Measurements from ENCODE around the gene PRDM15. TPM values are rescaled to one million over a fixed set of nuclear protein-coding genes. Genes with fewer than 3 reads are reported as not detected.

PRDM15 gene
- total RNA-seq, 4 donors from 2014 or later, result 4.7 to 12.3 (median 7.3) TPM

DNA sequence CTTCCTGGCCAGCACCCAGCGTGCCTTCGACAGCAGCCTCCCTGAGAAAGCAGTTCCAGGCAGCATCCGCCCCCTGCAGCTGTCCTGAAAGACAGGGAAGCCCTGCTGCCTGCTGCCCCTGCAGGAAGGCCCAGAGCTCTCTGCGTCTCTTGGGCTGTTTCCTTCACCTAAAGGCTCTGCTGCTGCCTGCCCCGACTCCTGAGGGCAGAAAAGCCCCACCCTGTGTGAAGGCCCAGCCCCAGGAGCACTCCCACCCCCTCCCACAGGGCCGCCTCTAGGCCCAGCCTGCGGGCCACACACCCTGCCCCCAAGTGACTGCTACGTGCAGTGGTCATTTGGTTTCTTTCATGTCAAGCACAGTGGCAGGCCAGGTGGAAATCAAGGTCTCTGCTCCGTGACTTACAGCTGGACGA is 124.7 kb downstream of the PRDM15 start:
- peaks cover 0 to 8% of the 10 kb centered on the region in 2 donors for H3K36me3 ChIP-seq
- H3K4me3 ChIP-seq (replicated peaks in 1 of 3), result no peak overlapping the region
- H3K27me3 ChIP-seq, result no peaks in the 10 kb centered on the region
- peaks cover 40 to 43% of the 10 kb centered on the region in 2 donors for H3K4me1 ChIP-seq
- WGBS, 2 donors, result 63 to 85% methylated on average over 4 to 8 of the region's 10 CpGs
- H3K9me3 ChIP-seq, result no peaks in the 10 kb centered on the region
- TF ChIP-seq, protein P1, sequence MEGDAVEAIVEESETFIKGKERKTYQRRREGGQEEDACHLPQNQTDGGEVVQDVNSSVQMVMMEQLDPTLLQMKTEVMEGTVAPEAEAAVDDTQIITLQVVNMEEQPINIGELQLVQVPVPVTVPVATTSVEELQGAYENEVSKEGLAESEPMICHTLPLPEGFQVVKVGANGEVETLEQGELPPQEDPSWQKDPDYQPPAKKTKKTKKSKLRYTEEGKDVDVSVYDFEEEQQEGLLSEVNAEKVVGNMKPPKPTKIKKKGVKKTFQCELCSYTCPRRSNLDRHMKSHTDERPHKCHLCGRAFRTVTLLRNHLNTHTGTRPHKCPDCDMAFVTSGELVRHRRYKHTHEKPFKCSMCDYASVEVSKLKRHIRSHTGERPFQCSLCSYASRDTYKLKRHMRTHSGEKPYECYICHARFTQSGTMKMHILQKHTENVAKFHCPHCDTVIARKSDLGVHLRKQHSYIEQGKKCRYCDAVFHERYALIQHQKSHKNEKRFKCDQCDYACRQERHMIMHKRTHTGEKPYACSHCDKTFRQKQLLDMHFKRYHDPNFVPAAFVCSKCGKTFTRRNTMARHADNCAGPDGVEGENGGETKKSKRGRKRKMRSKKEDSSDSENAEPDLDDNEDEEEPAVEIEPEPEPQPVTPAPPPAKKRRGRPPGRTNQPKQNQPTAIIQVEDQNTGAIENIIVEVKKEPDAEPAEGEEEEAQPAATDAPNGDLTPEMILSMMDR (IDR thresholded peaks at IDR 0.05), result no peak
- TF ChIP-seq POLR2A (IDR thresholded peaks at IDR 0.05), result no peak
- no peak overlapping the region for H3K27ac ChIP-seq
- no peak for DNase-seq
- intact Hi-C loops (cut with DNase I), result no loop called here

DNA sequence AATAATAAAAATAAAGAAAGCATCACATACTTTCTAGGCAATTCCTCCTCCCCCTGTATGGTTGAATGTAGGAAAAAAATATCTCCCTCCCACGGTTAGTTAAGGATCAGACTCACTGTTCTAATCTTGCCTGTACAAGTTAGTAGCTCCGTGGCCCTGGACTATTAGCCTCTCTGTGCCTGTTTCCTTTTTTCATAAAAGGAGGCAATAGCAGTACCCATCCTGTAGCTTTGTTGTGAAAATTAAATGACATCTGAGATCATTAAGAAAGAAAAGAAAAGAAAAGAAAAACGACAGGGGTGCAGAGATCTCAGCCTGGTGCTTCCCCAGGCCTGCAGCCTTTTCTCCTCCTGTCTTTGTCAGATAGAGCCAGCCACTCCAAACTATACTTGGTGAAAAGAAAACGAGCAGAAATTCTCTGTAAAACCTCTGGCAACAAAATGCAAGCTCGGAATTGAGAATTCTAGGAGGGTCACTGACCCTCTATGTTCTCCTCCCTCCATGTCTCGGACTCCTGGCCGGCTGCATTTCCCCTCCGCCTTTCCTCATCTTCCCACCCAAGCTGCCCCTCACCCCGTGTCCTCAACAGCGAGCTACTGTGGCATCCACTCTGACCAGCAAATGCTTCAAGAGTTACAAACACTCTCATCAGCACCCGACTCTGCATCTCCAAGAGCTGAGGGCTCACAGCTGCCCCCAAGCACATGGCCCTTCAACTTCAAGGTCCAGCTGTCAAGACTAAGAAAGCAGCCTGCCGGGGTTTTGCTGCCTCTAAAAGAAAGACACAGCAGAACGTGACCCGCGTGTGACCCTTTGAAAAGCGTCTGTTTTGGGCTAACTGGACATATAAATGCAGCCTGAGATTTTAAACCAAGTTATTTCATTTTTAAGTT is 125.9 kb downstream of the PRDM15 start:
- no peak overlapping the region for H3K4me3 ChIP-seq (replicated peaks in 1 of 3)
- peak overlapping the region; percentile 13 to 96 (median 29) for H3K27ac ChIP-seq
- no peak for DNase-seq
- no peaks in the 10 kb centered on the region for H3K9me3 ChIP-seq
- WGBS, 2 donors, result 70 to 73% methylated on average over 16 of the region's 16 CpGs
- H3K4me1 ChIP-seq, result peaks cover 36 to 39% of the 10 kb centered on the region in 2 donors
- peaks cover 0 to 10% of the 10 kb centered on the region in 2 donors for H3K36me3 ChIP-seq
- intact Hi-C loops (cut with DNase I), result no loop called here
- no peaks in the 10 kb centered on the region for H3K27me3 ChIP-seq
- no peak for TF ChIP-seq POLR2A (IDR thresholded peaks at IDR 0.05)
- TF ChIP-seq, protein P1 (IDR thresholded peaks at IDR 0.05), result no peak

DNA sequence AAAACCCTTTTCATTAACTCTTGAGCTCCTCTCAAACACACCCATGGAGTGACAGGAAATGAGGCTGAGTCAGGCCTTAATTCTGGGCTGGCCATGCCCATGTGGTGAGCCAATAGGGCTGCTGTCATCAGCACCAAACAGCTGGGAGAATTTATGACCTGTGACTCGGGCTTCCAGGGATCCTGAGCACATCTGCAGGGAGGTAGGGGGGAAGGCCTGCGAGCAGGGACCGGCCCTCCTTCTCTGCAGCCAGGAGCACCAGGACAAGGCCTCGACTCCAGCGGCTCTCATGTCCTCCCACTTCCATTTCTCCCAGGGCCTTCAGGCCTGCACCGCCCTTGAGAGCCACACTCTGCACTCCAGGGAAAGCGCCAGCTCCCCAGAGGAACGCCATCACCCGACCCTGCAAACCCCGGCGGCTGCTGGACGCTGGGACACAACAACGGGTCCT is 126.9 kb downstream of the PRDM15 start:
- Histone ChIP-seq H3K9me3 (no peaks in the 10 kb centered on the region), H3K4me3 (replicated peaks in 1 of 3) (no peak overlapping the region), H3K27ac (peak overlapping the region; percentile 87 to 96 (median 94)), H3K36me3 (peaks cover 0 to 17% of the 10 kb centered on the region in 2 donors), H3K27me3 (no peaks in the 10 kb centered on the region), H3K4me1 (peaks cover 36 to 39% of the 10 kb centered on the region in 2 donors)
- intact Hi-C loops (cut with DNase I), result no loop called here
- WGBS, 2 donors, result 75 to 87% methylated on average over 10 to 11 of the region's 13 CpGs
- no peak for TF ChIP-seq POLR2A (IDR thresholded peaks at IDR 0.05)
- TF ChIP-seq, protein P1 (IDR thresholded peaks at IDR 0.05), result no peak
- peak; percentile 17 to 27 for DNase-seq

DNA sequence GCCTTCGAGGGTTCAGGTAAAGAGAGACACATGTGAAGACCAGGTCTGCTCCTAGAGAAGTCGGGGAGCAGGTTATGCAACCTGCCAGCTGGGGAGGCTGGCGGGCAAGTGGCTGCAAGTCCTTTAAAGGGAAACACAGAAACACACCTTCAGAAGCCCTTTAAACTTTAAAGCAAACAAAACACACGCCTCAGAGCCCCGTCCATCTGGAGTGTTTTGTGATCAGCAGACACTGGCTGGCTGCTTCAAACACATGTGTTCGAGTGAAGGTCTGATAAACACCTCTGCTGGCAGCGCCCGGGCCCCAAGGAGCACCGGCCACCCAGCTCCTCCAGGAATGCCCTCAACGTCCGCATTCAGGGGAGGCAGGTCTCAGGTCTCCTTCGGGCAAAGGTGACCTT is 127.5 kb downstream of the PRDM15 start:
- peak overlapping the region; percentile 87 to 98 (median 94) for H3K27ac ChIP-seq
- peaks cover 0 to 17% of the 10 kb centered on the region in 2 donors for H3K36me3 ChIP-seq
- WGBS, 2 donors, result 29 to 33% methylated on average over 6 to 12 of the region's 12 CpGs
- no peaks in the 10 kb centered on the region for H3K27me3 ChIP-seq
- H3K4me1 ChIP-seq, result peaks cover 36 to 39% of the 10 kb centered on the region in 2 donors
- intact Hi-C loops (cut with DNase I), result no loop called here
- no peak overlapping the region for H3K4me3 ChIP-seq (replicated peaks in 1 of 3)
- peak; percentile 93 for DNase-seq
- TF ChIP-seq, protein P1 (IDR thresholded peaks at IDR 0.05), result peak in 1 of 6 experiments; percentile 33
- TF ChIP-seq POLR2A (IDR thresholded peaks at IDR 0.05), result peak in 1 of 2 donors; percentile 68
- no peaks in the 10 kb centered on the region for H3K9me3 ChIP-seq

Data from thyroid gland (tissue), 4 donors.